B cell (primary cell): Measurements from ENCODE around the gene RBMS3. TPM values are rescaled to one million over a fixed set of nuclear protein-coding genes. Genes with fewer than 3 reads are reported as not detected.

Experiments used
- ATAC-seq: fragments of 200-7000 bp; cut with Tn5 transposase; one replicate; pipeline ENCODE4 v1.10.0; 2021; ENCODE audit warnings: low read depth, mild to moderate bottlenecking, moderate number of reproducible peaks, moderate library complexity
- CTCF ChIA-PET: fragments of 350-600 bp; sonication (Branson Sonifier 250); formaldehyde crosslinking; loops from one replicate; lab custom pipeline; 2021; ENCODE audit warnings: antibody characterized with exemption, inconsistent platforms; lab: Charles Lee
- POLR2A ChIA-PET: fragments of 350-600 bp; sonication (Branson Sonifier 250); formaldehyde crosslinking; loops from one replicate; lab custom pipeline; 2021; ENCODE audit warnings: antibody characterized with exemption; lab: Charles Lee
- DNase-seq: peaks from one replicate; pipeline ENCODE4 v3.0.0; 2013
- H2AFZ ChIP-seq: 2 replicates; pipeline ENCODE4 v1.6.1; 2012; ENCODE audit warnings: mild to moderate bottlenecking, low read depth, low read length; ENCODE audit not compliant: insufficient read depth, poor library complexity, severe bottlenecking
- H3K27ac ChIP-seq, 2 donors: 1 replicate in 1 of 2; 2 replicates in 1 of 2; pipeline ENCODE4 v1.5.1; 2012 to 2013; ENCODE audit warnings: low read length in 2 of 2, mild to moderate bottlenecking in 2 of 2, moderate library complexity in 1 of 2
- H3K27me3 ChIP-seq, 4 experiments: fragments of 200-600 bp in 1 of 4; sonication (generic) in 1 of 4; replicated peaks in 1 of 4; 1 replicate in 2 of 4; 2 replicates in 2 of 4; pipeline versions ENCODE4 v1.6.1 to v1.7.0; 2013 to 2016; ENCODE audit warnings: low read length in 3 of 4, mild to moderate bottlenecking in 2 of 4, mixed read lengths in 1 of 4, moderate library complexity in 1 of 4; ENCODE audit not compliant: insufficient read depth in 4 of 4, control insufficient read depth in 3 of 4; ENCODE audit errors: control extremely low read depth in 1 of 4
- H3K36me3 ChIP-seq, 2 experiments: replicated peaks in 1 of 2; 1 replicate in 1 of 2; 2 replicates in 1 of 2; pipeline versions ENCODE4 v1.6.1 to v1.7.1; 2013; ENCODE audit warnings: low read length in 1 of 2; ENCODE audit not compliant: insufficient read depth in 2 of 2, control insufficient read depth in 1 of 2; ENCODE audit errors: control extremely low read depth in 1 of 2, extremely low read depth in 1 of 2
- H3K4me1 ChIP-seq, 2 donors: fragments of 200-600 bp in 1 of 2; sonication (generic) in 1 of 2; 1 replicate in 1 of 2; 2 replicates in 1 of 2; pipeline versions ENCODE4 v1.5.1 to v1.6.1; 2013 to 2017; ENCODE audit warnings: low read length in 2 of 2; ENCODE audit not compliant: control insufficient read depth in 2 of 2, insufficient read depth in 2 of 2
- H3K4me2 ChIP-seq: replicated peaks from 2 replicates; pipeline ENCODE3; 2012; ENCODE audit warnings: mild to moderate bottlenecking, low read depth, low read length; ENCODE audit not compliant: poor library complexity, severe bottlenecking
- H3K4me3 ChIP-seq, 5 experiments: fragments of 200-600 bp in 1 of 5; sonication (generic) in 1 of 5; 1 replicate in 3 of 5; 2 replicates in 2 of 5; pipeline versions ENCODE4 v1.5.1 to v1.7.0; 2011 to 2016; ENCODE audit warnings: low read length in 4 of 5, mild to moderate bottlenecking in 4 of 5, low read depth in 2 of 5, control low read depth in 1 of 5, moderate library complexity in 1 of 5; ENCODE audit not compliant: insufficient read depth in 1 of 5; ENCODE audit errors: control extremely low read depth in 1 of 5, extremely low read depth in 1 of 5
- H3K79me2 ChIP-seq: fragments of 200-600 bp; sonication (generic); one replicate; pipeline ENCODE4 v1.6.0; 2016; ENCODE audit warnings: low read length; ENCODE audit not compliant: control insufficient read depth, insufficient read depth
- H3K9ac ChIP-seq: fragments of 200-600 bp; sonication (generic); 2 replicates; pipeline ENCODE4 v1.6.1; 2017; ENCODE audit warnings: mild to moderate bottlenecking, low read length, moderate library complexity
- H3K9me3 ChIP-seq, 3 donors: one replicate each; pipeline versions ENCODE4 v1.6.1 to v1.7.1; 2013; ENCODE audit warnings: low read length in 2 of 3; ENCODE audit not compliant: control insufficient read depth in 2 of 3, insufficient read depth in 1 of 3; ENCODE audit errors: control extremely low read depth in 1 of 3
- H4K20me1 ChIP-seq: 2 replicates; pipeline ENCODE4 v1.6.0; 2012; ENCODE audit warnings: mild to moderate bottlenecking, low read length; ENCODE audit not compliant: insufficient read depth, control insufficient read depth, poor library complexity, severe bottlenecking
- H3K27ac Mint-ChIP-seq: one replicate; pipeline ENCODE4 v1.8.0; 2021; ENCODE audit warnings: mixed read lengths
- H3K27me3 Mint-ChIP-seq: one replicate; pipeline ENCODE4 v1.8.0; 2021; ENCODE audit warnings: mixed read lengths
- H3K4me1 Mint-ChIP-seq: one replicate; pipeline ENCODE4 v1.8.0; 2021; ENCODE audit warnings: mixed read lengths
- H3K4me3 Mint-ChIP-seq: one replicate; pipeline ENCODE4 v1.8.0; 2021; ENCODE audit warnings: mixed read lengths
- H3K9me3 Mint-ChIP-seq: one replicate; pipeline ENCODE4 v1.8.0; 2022; ENCODE audit warnings: mixed read lengths; ENCODE audit not compliant: insufficient read depth
- EZH2 ChIP-seq: IDR thresholded peaks from 2 replicates; pipeline ENCODE4 v1.6.1; 2012; ENCODE audit warnings: borderline replicate concordance, low read depth, mild to moderate bottlenecking, moderate library complexity, low read length; ENCODE audit not compliant: insufficient read depth, poor library complexity, severe bottlenecking
- WGBS: methylation state at CpG from one replicate; pipeline ENCODE4 v1.1.5; 2013; ENCODE audit warnings: missing lambda C conversion rate; ENCODE audit not compliant: insufficient coverage; 5-methylcytosine and 5-hydroxymethylcytosine counted together
- intact Hi-C: fragments of 100-400 bp; cut with micrococcal nuclease; formaldehyde crosslinking; loops from one replicate; pipeline ENCODE4 v1.10.0; 2022
- polyA plus RNA-seq: library from polyadenylated mRNA; depleted of rRNA; stranded (reverse); fragments of >200 nt; gene quantifications from 2 replicates; pipeline ENCODE4 v1.2.3, GENCODE V29; 2012
- total RNA-seq, 2 donors: library from RNA; stranded (reverse); fragments of 120-200 nt in 1 of 2; gene quantifications; 1 replicate in 1 of 2; 2 replicates in 1 of 2; pipeline versions ENCODE4 v1.2.3 to v1.2.4, GENCODE V29; 2013 to 2022
- TF ChIP-seq, protein P1 (sequence below): fragments of 200-600 bp; IDR thresholded peaks from one replicate; pipeline ENCODE4 v1.8.0; 2022; ENCODE audit warnings: antibody characterized with exemption, mild to moderate bottlenecking

The RBMS3 gene
- total and polyA plus RNA-seq, 2 donors (not counting 1 experiment from before 2014, with no cell fraction given): not detected

DNA sequence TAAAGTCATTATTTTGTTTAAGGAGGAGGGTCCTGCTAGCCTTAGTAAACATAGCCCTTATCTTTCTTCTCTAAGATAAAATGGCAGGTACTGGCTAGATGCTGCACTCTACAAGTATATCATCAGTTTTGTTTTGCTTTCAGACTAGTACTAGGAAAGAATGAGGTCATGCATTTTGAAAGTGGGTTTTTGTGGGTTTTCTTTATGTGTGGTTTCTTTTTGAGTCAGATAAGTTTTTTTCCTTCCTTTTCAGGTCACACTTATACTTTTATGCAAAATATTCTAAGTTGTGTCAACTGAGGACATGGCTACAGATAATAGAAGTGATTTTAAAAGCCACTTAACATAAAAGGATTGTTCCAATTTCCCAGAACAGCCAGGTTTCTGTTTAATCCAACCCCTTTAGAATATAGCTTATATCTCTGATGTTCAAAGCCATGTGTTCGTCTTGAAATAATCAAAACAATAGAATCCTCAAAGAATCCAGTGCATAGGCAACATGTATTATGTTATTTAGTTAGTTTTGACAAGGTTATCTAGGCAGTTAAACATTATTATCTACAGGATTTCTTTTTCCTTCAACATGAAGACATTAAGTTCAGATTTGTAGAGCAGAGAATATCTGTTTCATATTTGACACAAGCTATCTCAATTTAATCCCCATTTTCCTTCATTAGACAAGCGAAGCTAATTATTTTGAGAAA, 406.2 kb downstream of the RBMS3 start:
- Mint-ChIP-seq H3K4me3 (no peak overlapping the region), H3K27ac (no peak overlapping the region), H3K9me3 (no peaks in the 10 kb centered on the region), H3K4me1 (no peaks in the 10 kb centered on the region), H3K27me3 (no peaks in the 10 kb centered on the region)
- H3K9me3 ChIP-seq: peaks cover 0 to 2% (median 1%) of the 10 kb centered on the region in 3 donors
- ChIA-PET POLR2A (no interaction called here), CTCF (no interaction called here)
- DNase-seq: no peak
- H3K79me2 ChIP-seq: no peaks in the 10 kb centered on the region
- H3K36me3 ChIP-seq: no peaks in the 10 kb centered on the region
- no peak overlapping the region for H2AFZ ChIP-seq
- no peaks in the 10 kb centered on the region for H3K4me1 ChIP-seq
- H3K9ac ChIP-seq: no peak overlapping the region
- H3K4me3 ChIP-seq: no peak overlapping the region
- intact Hi-C loops: no loop called here
- no CpG with 5 or more reads among the region's 2 CpGs for WGBS
- no peak for ATAC-seq
- H3K27me3 ChIP-seq: no peaks in the 10 kb centered on the region
- no peak overlapping the region for H3K27ac ChIP-seq
- TF ChIP-seq, protein P1, sequence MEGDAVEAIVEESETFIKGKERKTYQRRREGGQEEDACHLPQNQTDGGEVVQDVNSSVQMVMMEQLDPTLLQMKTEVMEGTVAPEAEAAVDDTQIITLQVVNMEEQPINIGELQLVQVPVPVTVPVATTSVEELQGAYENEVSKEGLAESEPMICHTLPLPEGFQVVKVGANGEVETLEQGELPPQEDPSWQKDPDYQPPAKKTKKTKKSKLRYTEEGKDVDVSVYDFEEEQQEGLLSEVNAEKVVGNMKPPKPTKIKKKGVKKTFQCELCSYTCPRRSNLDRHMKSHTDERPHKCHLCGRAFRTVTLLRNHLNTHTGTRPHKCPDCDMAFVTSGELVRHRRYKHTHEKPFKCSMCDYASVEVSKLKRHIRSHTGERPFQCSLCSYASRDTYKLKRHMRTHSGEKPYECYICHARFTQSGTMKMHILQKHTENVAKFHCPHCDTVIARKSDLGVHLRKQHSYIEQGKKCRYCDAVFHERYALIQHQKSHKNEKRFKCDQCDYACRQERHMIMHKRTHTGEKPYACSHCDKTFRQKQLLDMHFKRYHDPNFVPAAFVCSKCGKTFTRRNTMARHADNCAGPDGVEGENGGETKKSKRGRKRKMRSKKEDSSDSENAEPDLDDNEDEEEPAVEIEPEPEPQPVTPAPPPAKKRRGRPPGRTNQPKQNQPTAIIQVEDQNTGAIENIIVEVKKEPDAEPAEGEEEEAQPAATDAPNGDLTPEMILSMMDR: no peak
- no peak overlapping the region for H3K4me2 ChIP-seq
- H4K20me1 ChIP-seq: no peaks in the 10 kb centered on the region

DNA sequence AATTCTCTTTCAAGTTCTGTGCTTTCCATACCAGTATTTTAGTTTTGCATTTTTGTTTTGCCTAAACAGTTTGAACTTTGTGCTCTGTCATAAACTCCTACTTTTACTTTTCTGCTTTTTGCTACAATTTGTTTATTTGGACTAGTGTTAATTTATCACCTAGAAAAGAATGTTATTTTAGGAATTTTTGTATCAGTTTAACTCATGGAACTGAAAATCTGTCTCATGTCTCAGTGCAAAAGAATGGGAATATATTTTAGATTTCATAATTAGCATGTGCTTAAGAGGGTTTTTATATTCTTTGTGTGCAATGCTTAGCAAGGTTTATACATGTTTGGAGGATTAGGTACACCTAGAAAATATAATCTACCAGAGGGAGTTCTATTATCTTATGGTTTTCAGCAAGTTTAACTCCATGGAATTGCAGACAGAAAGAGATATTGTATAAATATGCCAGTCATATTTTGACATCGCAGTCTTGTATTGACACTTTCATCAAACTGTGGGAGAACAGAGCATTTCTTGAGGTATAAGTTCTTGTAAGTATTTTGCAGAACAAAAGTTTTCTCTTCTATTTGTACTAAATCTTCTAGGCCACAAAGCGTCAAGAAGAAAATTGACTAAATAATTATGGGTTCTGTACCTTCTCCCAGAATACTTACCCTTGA, 409.9 kb downstream of the RBMS3 start:
- Histone ChIP-seq H4K20me1 (no peaks in the 10 kb centered on the region), H3K4me1 (no peaks in the 10 kb centered on the region), H3K9ac (no peak overlapping the region), H3K27ac (no peak overlapping the region), H3K79me2 (no peaks in the 10 kb centered on the region), H2AFZ (no peak overlapping the region), H3K4me3 (no peak overlapping the region), H3K4me2 (no peak overlapping the region), H3K36me3 (no peaks in the 10 kb centered on the region), H3K27me3 (no peaks in the 10 kb centered on the region), H3K9me3 (peaks cover 0 to 1% (median 0%) of the 10 kb centered on the region in 3 donors)
- ChIA-PET POLR2A (no interaction called here), CTCF (no interaction called here)
- TF ChIP-seq EZH2: no peak
- TF ChIP-seq, protein P1: no peak
- Mint-ChIP-seq H3K4me1 (no peaks in the 10 kb centered on the region), H3K4me3 (no peak overlapping the region), H3K27me3 (no peaks in the 10 kb centered on the region), H3K9me3 (no peaks in the 10 kb centered on the region), H3K27ac (no peak overlapping the region)
- ATAC-seq: no peak
- no CpG with 5 or more reads among the region's 2 CpGs for WGBS
- intact Hi-C loops: no loop called here
- no peak for DNase-seq
